SK-N-SH (cell line): ENCODE measurements around the gene TTC7B. TPM values are rescaled to one million over a fixed set of nuclear protein-coding genes. Genes with fewer than 3 reads are reported as not detected.

Experiments
- CTCF ChIA-PET: fragments of 300-600, 350-600 bp; formaldehyde crosslinking; extraction: SDS; loops from one replicate; lab custom pipeline; 2021; lab: Yijun Ruan, JAX
- POLR2A ChIA-PET: fragments of 350-600 bp; sonication (Branson Sonifier 250); formaldehyde crosslinking; extraction: SDS; loops from one replicate; lab custom pipeline; 2020; ENCODE audit warnings: antibody characterized with exemption, inconsistent platforms; lab: Yijun Ruan, JAX
- DNase-seq: peaks from one replicate; pipeline ENCODE4 v3.0.0; 2012
- H2AFZ ChIP-seq: fragments of 200-600 bp; sonication (generic); 2 replicates; pipeline ENCODE4 v1.8.1; 2016; ENCODE audit warnings: antibody characterized with exemption, mild to moderate bottlenecking, low read depth
- H3F3A ChIP-seq: fragments of 200-600 bp; sonication (generic); replicated peaks from 2 replicates; pipeline ENCODE3; 2016; ENCODE audit warnings: antibody characterized with exemption, mild to moderate bottlenecking; ENCODE audit not compliant: insufficient read depth
- H3K27ac ChIP-seq, 2 experiments: fragments of 200-500 bp in 1 of 2; fragments of 200-600 bp in 1 of 2; sonication (Bioruptor generic) in 1 of 2; sonication (generic), shearing (Covaris generic) in 1 of 2; 2 replicates each; pipeline versions ENCODE4 v1.5.1 to v1.6.1; 2014 to 2016; ENCODE audit warnings: low read depth in 2 of 2, inconsistent platforms in 1 of 2, low read length in 1 of 2, mild to moderate bottlenecking in 1 of 2, mixed read lengths in 1 of 2
- H3K27me3 ChIP-seq: fragments of 200-600 bp; sonication (generic), shearing (Covaris generic); 2 replicates; pipeline ENCODE4 v1.6.1; 2016; ENCODE audit warnings: mixed run types; ENCODE audit not compliant: insufficient read depth
- H3K36me3 ChIP-seq, 2 experiments: fragments of 200-500 bp in 1 of 2; fragments of 200-600 bp in 1 of 2; sonication (Bioruptor generic) in 1 of 2; sonication (generic) in 1 of 2; replicated peaks in 1 of 2; 2 replicates each; pipeline versions ENCODE3 to v1.5.1; 2014 to 2016; ENCODE audit warnings: low read length in 1 of 2, mild to moderate bottlenecking in 1 of 2; ENCODE audit not compliant: insufficient read depth in 2 of 2, control insufficient read depth in 1 of 2
- H3K4me1 ChIP-seq, 2 experiments: fragments of 200-500 bp in 1 of 2; fragments of 200-600 bp in 1 of 2; sonication (Bioruptor generic) in 1 of 2; sonication (generic), shearing (Covaris generic) in 1 of 2; 2 replicates each; pipeline versions ENCODE4 v1.5.1 to v1.6.1; 2014 to 2016; ENCODE audit warnings: low read depth in 1 of 2, low read length in 1 of 2, mixed run types in 1 of 2; ENCODE audit not compliant: insufficient read depth in 2 of 2, control insufficient read depth in 1 of 2
- H3K4me2 ChIP-seq: fragments of 200-600 bp; sonication (generic), shearing (Covaris generic); 2 replicates; pipeline ENCODE4 v1.6.1; 2017; ENCODE audit warnings: mixed run types
- H3K4me3 ChIP-seq, 2 experiments: fragments of 200-500 bp in 1 of 2; fragments of 200-600 bp in 1 of 2; sonication (Bioruptor generic) in 1 of 2; sonication (generic), shearing (Covaris generic) in 1 of 2; 2 replicates each; pipeline versions ENCODE4 v1.5.1 to v1.8.1; 2014 to 2016; ENCODE audit warnings: low read depth in 2 of 2, inconsistent platforms in 1 of 2, low read length in 1 of 2, mild to moderate bottlenecking in 1 of 2, mixed read lengths in 1 of 2, moderate library complexity in 1 of 2
- H3K79me2 ChIP-seq: fragments of 200-600 bp; sonication (generic); 2 replicates; pipeline ENCODE4 v1.8.1; 2017; ENCODE audit warnings: mild to moderate bottlenecking; ENCODE audit not compliant: insufficient read depth
- H3K9ac ChIP-seq: fragments of 200-600 bp; sonication (generic); 2 replicates; pipeline ENCODE4 v1.6.1; 2017; ENCODE audit warnings: mixed run types
- H3K9me2 ChIP-seq: fragments of 200-600 bp; sonication (generic); 2 replicates; pipeline ENCODE4 v1.6.1; 2017; ENCODE audit warnings: mixed run types
- H3K9me3 ChIP-seq: fragments of 200-600 bp; sonication (generic); 2 replicates; pipeline ENCODE4 v1.6.1; 2017; ENCODE audit warnings: mixed run types, mild to moderate bottlenecking, moderate library complexity
- H4K20me1 ChIP-seq: fragments of 200-600 bp; sonication (generic); 2 replicates; pipeline ENCODE4 v1.6.1; 2017; ENCODE audit warnings: mild to moderate bottlenecking, mixed run types; ENCODE audit not compliant: insufficient read depth
- CHD2 ChIP-seq: fragments of 150-350 bp; IDR thresholded peaks from 2 replicates; pipeline ENCODE4 v1.6.1; 2018; ENCODE audit warnings: low read length; ENCODE audit not compliant: partially characterized antibody
- ELF1 ChIP-seq: IDR thresholded peaks from 2 replicates; pipeline ENCODE4 v1.4.0; 2012
- EP300 ChIP-seq, 2 experiments: IDR thresholded peaks; 2 replicates each; pipeline versions ENCODE4 v1.4.0 to v1.6.1; 2012; ENCODE audit warnings: borderline replicate concordance in 1 of 2, low read depth in 1 of 2, low read length in 1 of 2
- FOSL2 ChIP-seq: IDR thresholded peaks from 2 replicates; pipeline ENCODE4 v1.4.0; 2012; ENCODE audit warnings: low read depth, mild to moderate bottlenecking, moderate library complexity, borderline replicate concordance
- FOXM1 ChIP-seq: IDR thresholded peaks from 2 replicates; pipeline ENCODE4 v1.4.0; 2012; ENCODE audit warnings: low read depth, mild to moderate bottlenecking
- MEF2A ChIP-seq: IDR thresholded peaks from 2 replicates; pipeline ENCODE4 v1.4.0; 2012; ENCODE audit warnings: low read depth, borderline replicate concordance
- POLR2AphosphoS5 ChIP-seq: IDR thresholded peaks from 2 replicates; pipeline ENCODE4 v1.6.1; 2012; ENCODE audit warnings: low read depth, low read length
- RFX5 ChIP-seq: IDR thresholded peaks from 2 replicates; pipeline ENCODE4 v1.6.1; 2012; ENCODE audit warnings: mild to moderate bottlenecking, improper control_type of control experiment, low read length
- SIN3A ChIP-seq: IDR thresholded peaks from 2 replicates; pipeline ENCODE4 v1.6.1; 2012; ENCODE audit warnings: low read depth, mild to moderate bottlenecking, low read length, moderate library complexity, borderline replicate concordance
- SMC3 ChIP-seq: IDR thresholded peaks from 2 replicates; pipeline ENCODE4 v1.6.1; 2012; ENCODE audit warnings: low read depth, low read length, improper control_type of control experiment
- TCF12 ChIP-seq: IDR thresholded peaks from 2 replicates; pipeline ENCODE4 v1.4.0; 2012
- TEAD4 ChIP-seq: IDR thresholded peaks from 2 replicates; pipeline ENCODE4 v1.4.0; 2012; ENCODE audit warnings: mild to moderate bottlenecking, borderline replicate concordance; ENCODE audit not compliant: insufficient read depth
- WGBS: methylation state at CpG from one replicate; pipeline ENCODE4 v1.1.6; 2017; ENCODE audit warnings: low lambda C conversion rate; 5-methylcytosine and 5-hydroxymethylcytosine counted together
- polyA plus RNA-seq, 3 experiments: library from polyadenylated mRNA; depleted of rRNA; stranded (reverse); fragments of >200 nt; gene quantifications; 2 replicates each; pipeline ENCODE4 v1.2.3, GENCODE V29; 2012
- TF ChIP-seq, protein P1 (sequence below): fragments of 150-350 bp; IDR thresholded peaks from 2 replicates; pipeline ENCODE4 v1.6.1; 2016; ENCODE audit warnings: mild to moderate bottlenecking, low read depth, low read length
- TF ChIP-seq, protein P2 (sequence below): IDR thresholded peaks from 2 replicates; pipeline ENCODE4 v1.4.0; 2012; ENCODE audit warnings: low read depth, borderline replicate concordance
- TF ChIP-seq, protein P3 (sequence below): fragments of 200-600 bp; sonication (generic); IDR thresholded peaks from 2 replicates; pipeline ENCODE4 v1.6.1; 2017; ENCODE audit warnings: antibody characterized with exemption, mild to moderate bottlenecking, moderate library complexity
- TF ChIP-seq, protein P4 (sequence below): IDR thresholded peaks from 2 replicates; pipeline ENCODE4 v1.4.0; 2012; ENCODE audit warnings: low read depth, borderline replicate concordance
- TF ChIP-seq, protein P5 (sequence below): IDR thresholded peaks from 2 replicates; pipeline ENCODE4 v1.4.0; 2012; ENCODE audit warnings: low read depth

The TTC7B gene
- polyA plus RNA-seq, 1 of the 3 experiments (the other 2 are of a cell fraction), result 43.1 TPM

DNA sequence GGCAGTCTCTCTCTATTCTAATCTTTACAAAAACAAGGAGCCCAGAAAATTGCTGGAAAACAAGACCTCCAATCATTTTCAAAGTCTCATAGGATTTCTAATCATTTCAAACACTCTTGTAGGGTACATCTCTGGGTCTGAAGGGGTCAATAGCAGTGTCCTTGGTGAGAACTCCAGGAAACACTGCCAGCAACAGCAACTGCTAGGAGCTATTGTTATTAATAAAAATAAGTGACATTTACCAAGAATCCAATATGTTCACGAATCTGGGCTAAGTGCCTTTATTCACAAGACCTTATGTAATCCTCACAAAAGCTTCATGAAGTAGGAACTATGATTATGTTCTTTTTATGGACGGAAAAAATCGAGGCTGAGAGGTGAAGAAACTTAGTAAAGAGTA lies 72.8 kb downstream of the TTC7B start:
- H3K4me1 ChIP-seq, result peaks cover 0 to 21% of the 10 kb centered on the region in 2 experiments; a peak in 2 of 4 replicates
- no peak overlapping the region for H3K9ac ChIP-seq
- H3K27ac ChIP-seq, result peak overlapping the region in 1 of 2 experiments; percentile 17; a peak in 1 of 4 replicates
- H3K27me3 ChIP-seq, result no peaks in the 10 kb centered on the region
- H3K36me3 ChIP-seq, result peaks cover 0 to 23% of the 10 kb centered on the region in 2 experiments
- H2AFZ ChIP-seq, result no peak overlapping the region
- no peak for TF ChIP-seq TCF12
- TF ChIP-seq RFX5, result no peak
- TF ChIP-seq TEAD4, result no peak
- TF ChIP-seq, protein P1, sequence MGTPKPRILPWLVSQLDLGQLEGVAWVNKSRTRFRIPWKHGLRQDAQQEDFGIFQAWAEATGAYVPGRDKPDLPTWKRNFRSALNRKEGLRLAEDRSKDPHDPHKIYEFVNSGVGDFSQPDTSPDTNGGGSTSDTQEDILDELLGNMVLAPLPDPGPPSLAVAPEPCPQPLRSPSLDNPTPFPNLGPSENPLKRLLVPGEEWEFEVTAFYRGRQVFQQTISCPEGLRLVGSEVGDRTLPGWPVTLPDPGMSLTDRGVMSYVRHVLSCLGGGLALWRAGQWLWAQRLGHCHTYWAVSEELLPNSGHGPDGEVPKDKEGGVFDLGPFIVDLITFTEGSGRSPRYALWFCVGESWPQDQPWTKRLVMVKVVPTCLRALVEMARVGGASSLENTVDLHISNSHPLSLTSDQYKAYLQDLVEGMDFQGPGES, result no peak
- TF ChIP-seq, protein P2, sequence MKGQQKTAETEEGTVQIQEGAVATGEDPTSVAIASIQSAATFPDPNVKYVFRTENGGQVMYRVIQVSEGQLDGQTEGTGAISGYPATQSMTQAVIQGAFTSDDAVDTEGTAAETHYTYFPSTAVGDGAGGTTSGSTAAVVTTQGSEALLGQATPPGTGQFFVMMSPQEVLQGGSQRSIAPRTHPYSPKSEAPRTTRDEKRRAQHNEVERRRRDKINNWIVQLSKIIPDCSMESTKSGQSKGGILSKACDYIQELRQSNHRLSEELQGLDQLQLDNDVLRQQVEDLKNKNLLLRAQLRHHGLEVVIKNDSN, result no peak
- no peak for TF ChIP-seq EP300 (IDR thresholded peaks at IDR 0.05; ENCODE audit: borderline replicate concordance in 1 of 2, low read depth in 1 of 2, low read length in 1 of 2)
- TF ChIP-seq, protein P3, sequence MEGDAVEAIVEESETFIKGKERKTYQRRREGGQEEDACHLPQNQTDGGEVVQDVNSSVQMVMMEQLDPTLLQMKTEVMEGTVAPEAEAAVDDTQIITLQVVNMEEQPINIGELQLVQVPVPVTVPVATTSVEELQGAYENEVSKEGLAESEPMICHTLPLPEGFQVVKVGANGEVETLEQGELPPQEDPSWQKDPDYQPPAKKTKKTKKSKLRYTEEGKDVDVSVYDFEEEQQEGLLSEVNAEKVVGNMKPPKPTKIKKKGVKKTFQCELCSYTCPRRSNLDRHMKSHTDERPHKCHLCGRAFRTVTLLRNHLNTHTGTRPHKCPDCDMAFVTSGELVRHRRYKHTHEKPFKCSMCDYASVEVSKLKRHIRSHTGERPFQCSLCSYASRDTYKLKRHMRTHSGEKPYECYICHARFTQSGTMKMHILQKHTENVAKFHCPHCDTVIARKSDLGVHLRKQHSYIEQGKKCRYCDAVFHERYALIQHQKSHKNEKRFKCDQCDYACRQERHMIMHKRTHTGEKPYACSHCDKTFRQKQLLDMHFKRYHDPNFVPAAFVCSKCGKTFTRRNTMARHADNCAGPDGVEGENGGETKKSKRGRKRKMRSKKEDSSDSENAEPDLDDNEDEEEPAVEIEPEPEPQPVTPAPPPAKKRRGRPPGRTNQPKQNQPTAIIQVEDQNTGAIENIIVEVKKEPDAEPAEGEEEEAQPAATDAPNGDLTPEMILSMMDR, result no peak
- no peak for TF ChIP-seq SMC3
- no peak for TF ChIP-seq POLR2AphosphoS5
- TF ChIP-seq CHD2, result no peak
- no peak for TF ChIP-seq ELF1
- no peak for TF ChIP-seq MEF2A
- TF ChIP-seq FOSL2, result no peak
- TF ChIP-seq, protein P4, sequence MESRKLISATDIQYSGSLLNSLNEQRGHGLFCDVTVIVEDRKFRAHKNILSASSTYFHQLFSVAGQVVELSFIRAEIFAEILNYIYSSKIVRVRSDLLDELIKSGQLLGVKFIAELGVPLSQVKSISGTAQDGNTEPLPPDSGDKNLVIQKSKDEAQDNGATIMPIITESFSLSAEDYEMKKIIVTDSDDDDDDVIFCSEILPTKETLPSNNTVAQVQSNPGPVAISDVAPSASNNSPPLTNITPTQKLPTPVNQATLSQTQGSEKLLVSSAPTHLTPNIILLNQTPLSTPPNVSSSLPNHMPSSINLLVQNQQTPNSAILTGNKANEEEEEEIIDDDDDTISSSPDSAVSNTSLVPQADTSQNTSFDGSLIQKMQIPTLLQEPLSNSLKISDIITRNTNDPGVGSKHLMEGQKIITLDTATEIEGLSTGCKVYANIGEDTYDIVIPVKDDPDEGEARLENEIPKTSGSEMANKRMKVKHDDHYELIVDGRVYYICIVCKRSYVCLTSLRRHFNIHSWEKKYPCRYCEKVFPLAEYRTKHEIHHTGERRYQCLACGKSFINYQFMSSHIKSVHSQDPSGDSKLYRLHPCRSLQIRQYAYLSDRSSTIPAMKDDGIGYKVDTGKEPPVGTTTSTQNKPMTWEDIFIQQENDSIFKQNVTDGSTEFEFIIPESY, result no peak
- TF ChIP-seq, protein P5, sequence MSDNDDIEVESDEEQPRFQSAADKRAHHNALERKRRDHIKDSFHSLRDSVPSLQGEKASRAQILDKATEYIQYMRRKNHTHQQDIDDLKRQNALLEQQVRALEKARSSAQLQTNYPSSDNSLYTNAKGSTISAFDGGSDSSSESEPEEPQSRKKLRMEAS, result no peak
- TF ChIP-seq FOXM1, result no peak
- no peak for TF ChIP-seq SIN3A
- ChIA-PET CTCF (interaction anchor here (0.8 to 5.4 kb wide), 6 partner anchors 9 to 770 kb away, joined by 3 to 28 read pairs (median 3); no protein-coding TSS in a partner anchor), POLR2A (no interaction called here)
- no peak for DNase-seq
- H3K4me3 ChIP-seq, result no peak overlapping the region
- 87% methylated on average over 3 of the region's 3 CpGs for WGBS
- no peaks in the 10 kb centered on the region for H4K20me1 ChIP-seq
- H3F3A ChIP-seq, result no peaks in the 10 kb centered on the region
- peaks cover 11% of the 10 kb centered on the region; the same call in 1 of the 2 replicates for H3K9me3 ChIP-seq
- no peaks in the 10 kb centered on the region for H3K79me2 ChIP-seq
- H3K4me2 ChIP-seq, result no peak overlapping the region
- H3K9me2 ChIP-seq, result no peaks in the 10 kb centered on the region
